ENCODE results near the gene IQCH. TPM values are rescaled to one million over a fixed set of nuclear protein-coding genes. Genes with fewer than 3 reads are reported as not detected.

The IQCH gene
- total and polyA plus RNA-seq, 2 experiments from 2014 or later, result 1.7 to 4.6 TPM

GRCh38 chr15:67545864-67546263 is 291.3 kb downstream of the IQCH start:
- H2AFZ ChIP-seq, result no peak overlapping the region
- Mint-ChIP-seq H3K9me3 (no peaks in the 10 kb centered on the region), H3K4me1 (peaks cover 29% of the 10 kb centered on the region), H3K27ac (no peak overlapping the region), H3K36me3 (ENCODE audit: low read depth) (peaks cover 5% of the 10 kb centered on the region; the same call in 2 of the 3 replicates), H3K27me3 (ENCODE audit: insufficient read depth, low read depth, poor library complexity) (peaks cover 15% of the 10 kb centered on the region), H3K4me3 (no peak overlapping the region)
- no peaks in the 10 kb centered on the region; the same call in 1 of the 2 replicates for H3K36me3 ChIP-seq (ENCODE audit: insufficient read depth)
- no peaks in the 10 kb centered on the region for H3K9me2 ChIP-seq (ENCODE audit: insufficient read depth)
- H3K27me3 ChIP-seq (ENCODE audit: insufficient read depth), result no peaks in the 10 kb centered on the region
- ATAC-seq (no peak), DNase-seq (ENCODE audit: low spot score) (no peak)
- TF ChIP-seq ZNF331 (CRISPR knock-in tag; IDR thresholded peaks at IDR 0.05; ENCODE audit: low read depth) (no peak), CTCF (conservative IDR thresholded peaks at IDR 0.05; ENCODE audit: low read depth in 2 of 2) (no peak), POLR2AphosphoS5 (IDR thresholded peaks at IDR 0.05; ENCODE audit: low read depth) (no peak), STAT1 (IDR thresholded peaks at IDR 0.05; ENCODE audit: unreplicated experiment) (no peak), ETS1 (IDR thresholded peaks at IDR 0.05) (no peak), EZH2 (IDR thresholded peaks at IDR 0.05; ENCODE audit: low read depth, unreplicated experiment) (no peak), EZH2phosphoT487 (IDR thresholded peaks at IDR 0.05; ENCODE audit: unreplicated experiment) (no peak), NANOG (IDR thresholded peaks at IDR 0.05; ENCODE audit: borderline replicate concordance) (no peak), CREB1 (CRISPR knock-in tag; IDR thresholded peaks at IDR 0.05; ENCODE audit: low read depth) (no peak), ZNF462 (CRISPR knock-in tag; IDR thresholded peaks at IDR 0.05) (no peak), ZNF114 (CRISPR knock-in tag; IDR thresholded peaks at IDR 0.05) (no peak), JUNB (IDR thresholded peaks at IDR 0.05; ENCODE audit: unreplicated experiment) (no peak), REST (IDR thresholded peaks at IDR 0.05; ENCODE audit: unreplicated experiment) (no peak)
- no peaks in the 10 kb centered on the region; the same call in 1 of the 2 replicates for H3F3A ChIP-seq (replicated peaks; ENCODE audit: low read depth)
- no peak overlapping the region for H3K27ac ChIP-seq (ENCODE audit: low read depth)
- H3K4me1 ChIP-seq (ENCODE audit: insufficient read depth), result peaks cover 26% of the 10 kb centered on the region
- no peak overlapping the region for H3K4me2 ChIP-seq
- no peaks in the 10 kb centered on the region for H4K20me1 ChIP-seq (replicated peaks; ENCODE audit: insufficient read depth)
- H3K79me2 ChIP-seq (replicated peaks; ENCODE audit: insufficient read depth), result 0 out of 2 replicates have a peak, but pooled peaks cover 4% of the 10 kb centered on the region
- no peak overlapping the region for H3K4me3 ChIP-seq
